ENCODE results near the gene CBFA2T2. TPM values are rescaled to one million over a fixed set of nuclear protein-coding genes. Genes with fewer than 3 reads are reported as not detected.

CBFA2T2 gene
- total and polyA plus RNA-seq, 10 of the 15 experiments (the other 5 are each of a cell fraction or from before 2014, with no cell fraction given) = 0.61 to 8.6 (median 5.5) TPM

DNA sequence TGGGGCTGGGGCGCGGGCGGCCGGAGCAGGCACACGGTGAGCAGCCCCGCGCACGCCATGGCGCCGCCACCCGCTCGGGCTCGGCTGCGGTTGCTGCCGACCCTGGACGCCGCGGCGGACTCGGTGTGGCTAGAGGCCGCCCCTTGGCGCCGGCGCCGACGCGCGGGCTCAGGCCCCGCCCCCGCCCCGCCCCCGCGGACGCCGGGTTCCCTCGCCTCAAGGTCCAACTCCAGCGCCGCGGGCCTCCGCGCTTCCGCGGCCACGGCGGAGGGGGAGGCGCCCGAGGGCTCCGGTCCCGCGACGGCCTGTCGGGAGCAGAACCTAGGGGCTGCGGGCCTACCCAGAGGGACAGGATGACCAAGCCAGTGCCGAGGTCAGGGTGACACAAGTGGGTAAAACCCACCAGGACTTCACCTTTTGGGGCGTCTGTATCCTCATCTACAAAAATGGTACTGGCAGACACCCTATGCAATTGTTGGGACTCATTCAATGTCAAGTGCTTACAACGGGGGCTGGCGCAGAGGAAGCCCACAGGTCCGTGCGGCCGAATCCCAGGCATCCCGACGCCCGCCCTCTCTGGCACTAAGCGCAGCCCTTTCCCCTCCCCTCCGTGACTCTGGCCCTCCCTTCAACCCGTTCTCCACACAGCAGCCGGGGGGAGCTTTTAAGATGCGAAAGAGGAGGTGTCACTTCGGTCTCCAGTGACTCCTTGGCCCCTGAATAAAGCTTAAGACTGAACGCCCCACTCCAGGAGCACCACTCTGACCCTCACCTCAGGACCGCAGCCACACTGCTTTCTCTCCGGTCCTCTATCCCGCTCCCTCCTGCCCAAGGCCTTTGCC lies 184.6 kb downstream of the CBFA2T2 start, which contains the start of gene NECAB3 (continued):
- TF ChIP-seq, protein P1, sequence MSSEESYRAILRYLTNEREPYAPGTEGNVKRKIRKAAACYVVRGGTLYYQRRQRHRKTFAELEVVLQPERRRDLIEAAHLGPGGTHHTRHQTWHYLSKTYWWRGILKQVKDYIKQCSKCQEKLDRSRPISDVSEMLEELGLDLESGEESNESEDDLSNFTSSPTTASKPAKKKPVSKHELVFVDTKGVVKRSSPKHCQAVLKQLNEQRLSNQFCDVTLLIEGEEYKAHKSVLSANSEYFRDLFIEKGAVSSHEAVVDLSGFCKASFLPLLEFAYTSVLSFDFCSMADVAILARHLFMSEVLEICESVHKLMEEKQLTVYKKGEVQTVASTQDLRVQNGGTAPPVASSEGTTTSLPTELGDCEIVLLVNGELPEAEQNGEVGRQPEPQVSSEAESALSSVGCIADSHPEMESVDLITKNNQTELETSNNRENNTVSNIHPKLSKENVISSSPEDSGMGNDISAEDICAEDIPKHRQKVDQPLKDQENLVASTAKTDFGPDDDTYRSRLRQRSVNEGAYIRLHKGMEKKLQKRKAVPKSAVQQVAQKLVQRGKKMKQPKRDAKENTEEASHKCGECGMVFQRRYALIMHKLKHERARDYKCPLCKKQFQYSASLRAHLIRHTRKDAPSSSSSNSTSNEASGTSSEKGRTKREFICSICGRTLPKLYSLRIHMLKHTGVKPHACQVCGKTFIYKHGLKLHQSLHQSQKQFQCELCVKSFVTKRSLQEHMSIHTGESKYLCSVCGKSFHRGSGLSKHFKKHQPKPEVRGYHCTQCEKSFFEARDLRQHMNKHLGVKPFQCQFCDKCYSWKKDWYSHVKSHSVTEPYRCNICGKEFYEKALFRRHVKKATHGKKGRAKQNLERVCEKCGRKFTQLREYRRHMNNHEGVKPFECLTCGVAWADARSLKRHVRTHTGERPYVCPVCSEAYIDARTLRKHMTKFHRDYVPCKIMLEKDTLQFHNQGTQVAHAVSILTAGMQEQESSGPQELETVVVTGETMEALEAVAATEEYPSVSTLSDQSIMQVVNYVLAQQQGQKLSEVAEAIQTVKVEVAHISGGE (CRISPR knock-in tag; IDR thresholded peaks at IDR 0.05) = no peak

DNA sequence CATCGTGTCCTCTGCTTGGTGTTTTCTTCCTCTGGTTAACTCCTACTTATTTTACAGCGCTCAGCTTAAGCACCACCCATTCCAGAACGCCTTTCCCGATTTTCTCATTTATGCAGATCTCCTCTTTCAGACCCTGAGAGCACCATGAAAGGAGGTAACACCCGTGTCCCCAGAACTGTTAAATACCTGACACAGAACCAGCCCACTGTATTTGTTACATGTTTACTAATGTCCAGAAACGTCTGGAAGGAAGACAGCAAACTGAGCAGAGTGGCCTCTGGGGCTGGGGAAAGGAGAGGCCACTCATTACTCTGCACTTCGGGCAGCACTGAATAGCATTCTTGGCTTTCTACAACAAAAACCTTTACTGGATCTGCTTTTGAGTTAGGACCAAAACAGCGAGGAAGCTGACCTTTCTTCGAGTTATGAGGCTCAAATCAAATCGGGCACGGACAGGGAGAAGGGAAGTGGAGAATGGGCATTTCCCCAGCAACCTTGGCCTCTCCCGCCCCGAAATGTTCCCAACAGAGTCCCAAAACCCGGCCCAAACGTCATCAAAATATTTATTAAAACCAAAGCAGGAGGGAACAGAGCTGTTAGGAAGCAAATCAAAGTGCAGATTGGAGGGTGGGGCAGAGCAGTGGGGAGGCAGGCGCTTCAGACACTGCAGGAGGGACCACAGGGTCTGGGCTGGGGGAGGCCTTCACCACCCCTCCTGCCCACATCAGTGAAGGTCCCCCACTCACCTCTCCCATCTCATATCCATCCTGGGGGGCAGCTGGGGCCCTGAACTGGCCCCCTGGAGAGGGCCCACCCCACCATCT lies 185.5 kb downstream of the CBFA2T2 start:
- BruUV-seq (replicated peaks) = no TSS peak
- Histone ChIP-seq H3K4me2 (ENCODE audit: control insufficient read depth, insufficient read depth) (peak overlapping the region; percentile 64), H3K4me1 (ENCODE audit: control insufficient read depth, insufficient read depth, low read length) (peaks cover 22% of the 10 kb centered on the region), H3K27me3 (replicated peaks in 1 of 2; ENCODE audit: control insufficient read depth in 2 of 2, insufficient read depth in 2 of 2, low read length in 1 of 2) (no peaks in the 10 kb centered on the region), H3K79me2 (ENCODE audit: control insufficient read depth, insufficient read depth, low read length) (peaks cover 3% of the 10 kb centered on the region), H3K36me3 (ENCODE audit: control insufficient read depth in 2 of 2, insufficient read depth in 2 of 2, low read length in 1 of 2) (peaks cover 0 to 5% of the 10 kb centered on the region in 2 experiments; a peak in 3 of 4 replicates), H3K9me3 (replicated peaks; ENCODE audit: control insufficient read depth, insufficient read depth, low read length) (no peaks in the 10 kb centered on the region), H3K27ac (ENCODE audit: control insufficient read depth, insufficient read depth) (no peak overlapping the region), H3K4me3 (no peak overlapping the region), H4K20me1 (ENCODE audit: control insufficient read depth, insufficient read depth) (no peaks in the 10 kb centered on the region), H3K9ac (ENCODE audit: control insufficient read depth, insufficient read depth, low read length) (no peak overlapping the region), H2AFZ (ENCODE audit: control insufficient read depth, low read depth, low read length) (peak overlapping the region; percentile 82; the same call in 1 of the 2 replicates)
- ChIA-PET SMC1A (ENCODE audit: uncharacterized antibody, unreplicated experiment) (interaction anchor here (1.4 kb wide), 1 partner anchor 13 kb away, joined by 5 read pairs; no protein-coding TSS in a partner anchor), POLR2A (no interaction called here), RAD21 (ENCODE audit: unreplicated experiment) (interaction anchor here (2.2 kb wide), 1 partner anchor 9 kb away, joined by 6 read pairs; the partner anchor contains the start of gene ACTL10), CTCF (interaction anchor here (0.7 to 0.8 kb wide), 2 partner anchors 9 to 218 kb away, joined by 3 read pairs; partner anchors contain the start of gene ACTL10)
- in situ Hi-C loops (cut with MboI) = no loop called here
- FAIRE-seq = no peak
- TF ChIP-seq PML (IDR thresholded peaks at IDR 0.05; ENCODE audit: low read length) (0 out of 2 replicates have a peak, but pooled peaks have one; percentile 16), SIN3A (IDR thresholded peaks at IDR 0.05; ENCODE audit: low read depth, low read length) (no peak)
- DNase-seq (ENCODE audit: low read depth, low spot score) = no peak
- 85% methylated on average over 16 of the region's 16 CpGs for WGBS (ENCODE audit: insufficient coverage, insufficient replicate concordance, low lambda C conversion rate, missing lambda C conversion rate)
- ATAC-seq = no peak
- intact Hi-C loops (cut with micrococcal nuclease; ENCODE audit: unreplicated experiment) = no loop called here
